Measurements from ENCODE around the gene HAO2. TPM values are rescaled to one million over a fixed set of nuclear protein-coding genes. Genes with fewer than 3 reads are reported as not detected.
A peak's percentile ranks its signal among the peaks of the same experiment; 100 is the strongest.

HAO2 gene
- total and polyA plus RNA-seq, 12 donors, result 0.17 to 4.8 (median 0.86) TPM; not detected in 4

DNA sequence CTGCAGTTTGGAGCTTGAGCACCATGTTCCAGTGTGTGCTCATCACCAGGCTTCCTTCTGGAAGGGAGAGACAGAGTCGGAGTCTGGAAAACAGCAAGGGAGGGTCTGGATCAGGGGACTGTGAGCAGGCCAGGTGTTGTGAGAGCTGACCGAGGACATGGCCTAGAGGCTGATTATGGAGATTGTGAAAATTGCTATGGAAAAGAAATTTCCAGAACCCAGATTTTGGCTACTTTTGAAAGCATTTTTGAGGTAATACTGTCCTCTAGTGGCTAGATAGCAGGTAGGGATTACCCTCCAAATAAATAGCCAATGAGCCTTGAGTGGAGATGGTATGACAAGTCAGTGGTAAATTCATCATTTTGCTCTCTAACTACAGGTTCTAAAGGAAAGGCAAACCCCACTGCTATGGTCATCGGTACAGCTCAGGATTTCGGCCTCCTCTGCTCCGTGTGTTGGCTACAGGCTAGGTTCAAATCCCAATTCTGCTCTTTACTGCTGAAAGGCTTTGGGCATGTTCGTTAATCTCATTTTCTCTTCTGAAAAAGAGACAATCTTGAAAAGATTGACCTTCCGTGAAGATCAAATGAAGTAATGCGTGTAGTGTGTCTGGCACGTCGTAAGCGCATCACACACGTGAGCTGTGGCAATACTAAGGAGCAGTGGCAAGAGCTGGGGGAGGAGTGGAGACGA is 1.0 kb upstream of the HAO2 start:
- no peak overlapping the region for H3K27ac ChIP-seq
- no peaks in the 10 kb centered on the region for H3K27me3 ChIP-seq
- 54 to 61% (median 58%) methylated on average over 13 of the region's 13 CpGs for WGBS, 4 donors
- DNase-seq, result peak in 1 of 7 donors; percentile 25
- H3K4me1 ChIP-seq (replicated peaks in 1 of 2), result no peaks in the 10 kb centered on the region
- no peaks in the 10 kb centered on the region for H3K36me3 ChIP-seq (replicated peaks in 1 of 2)
- no peak overlapping the region for H3K4me3 ChIP-seq
- H3K9me3 ChIP-seq (replicated peaks in 1 of 3), result no peaks in the 10 kb centered on the region
- TF ChIP-seq, protein P1, sequence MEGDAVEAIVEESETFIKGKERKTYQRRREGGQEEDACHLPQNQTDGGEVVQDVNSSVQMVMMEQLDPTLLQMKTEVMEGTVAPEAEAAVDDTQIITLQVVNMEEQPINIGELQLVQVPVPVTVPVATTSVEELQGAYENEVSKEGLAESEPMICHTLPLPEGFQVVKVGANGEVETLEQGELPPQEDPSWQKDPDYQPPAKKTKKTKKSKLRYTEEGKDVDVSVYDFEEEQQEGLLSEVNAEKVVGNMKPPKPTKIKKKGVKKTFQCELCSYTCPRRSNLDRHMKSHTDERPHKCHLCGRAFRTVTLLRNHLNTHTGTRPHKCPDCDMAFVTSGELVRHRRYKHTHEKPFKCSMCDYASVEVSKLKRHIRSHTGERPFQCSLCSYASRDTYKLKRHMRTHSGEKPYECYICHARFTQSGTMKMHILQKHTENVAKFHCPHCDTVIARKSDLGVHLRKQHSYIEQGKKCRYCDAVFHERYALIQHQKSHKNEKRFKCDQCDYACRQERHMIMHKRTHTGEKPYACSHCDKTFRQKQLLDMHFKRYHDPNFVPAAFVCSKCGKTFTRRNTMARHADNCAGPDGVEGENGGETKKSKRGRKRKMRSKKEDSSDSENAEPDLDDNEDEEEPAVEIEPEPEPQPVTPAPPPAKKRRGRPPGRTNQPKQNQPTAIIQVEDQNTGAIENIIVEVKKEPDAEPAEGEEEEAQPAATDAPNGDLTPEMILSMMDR (IDR thresholded peaks at IDR 0.05), result peak; percentile 85 to 99 (median 96)
- TF ChIP-seq POLR2A (IDR thresholded peaks at IDR 0.05), result no peak
- intact Hi-C loops (cut with DNase I), result loop anchor here (5.0 to 10.0 kb wide), 2 partner anchors 90 to 1213 kb away; no protein-coding TSS in a partner anchor

DNA sequence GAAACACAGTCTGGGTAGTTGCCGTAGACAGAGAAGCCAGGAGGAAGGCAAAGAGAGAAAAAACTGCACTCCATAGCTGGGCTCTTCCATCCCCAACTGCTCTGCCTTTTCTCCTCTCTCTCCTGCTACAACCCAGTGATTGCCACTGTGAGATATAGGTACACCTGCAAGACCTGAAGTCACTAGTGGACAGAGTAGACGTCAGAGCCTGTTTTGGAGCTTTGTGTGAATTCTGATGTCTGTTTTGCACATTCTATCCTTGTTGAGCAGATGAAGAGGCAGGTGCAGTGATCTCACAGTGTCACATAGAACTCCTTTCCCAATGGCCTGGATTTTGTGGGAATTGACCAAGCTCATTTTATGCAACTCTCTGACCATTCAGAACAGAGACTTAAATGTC is 2.2 kb downstream of the HAO2 start:
- Histone ChIP-seq H3K9me3 (replicated peaks in 1 of 3) (no peaks in the 10 kb centered on the region), H3K4me3 (no peak overlapping the region), H3K27ac (no peak overlapping the region), H3K4me1 (replicated peaks in 1 of 2) (peaks cover 19 to 20% of the 10 kb centered on the region in 2 donors), H3K36me3 (replicated peaks in 1 of 2) (no peaks in the 10 kb centered on the region), H3K27me3 (no peaks in the 10 kb centered on the region)
- TF ChIP-seq POLR2A (IDR thresholded peaks at IDR 0.05), result no peak
- TF ChIP-seq, protein P1 (IDR thresholded peaks at IDR 0.05), result no peak
- WGBS, 4 donors, result 68 to 81% (median 75%) methylated on average over 2 of the region's 2 CpGs
- intact Hi-C loops (cut with DNase I), result no loop called here
- no peak for DNase-seq

DNA sequence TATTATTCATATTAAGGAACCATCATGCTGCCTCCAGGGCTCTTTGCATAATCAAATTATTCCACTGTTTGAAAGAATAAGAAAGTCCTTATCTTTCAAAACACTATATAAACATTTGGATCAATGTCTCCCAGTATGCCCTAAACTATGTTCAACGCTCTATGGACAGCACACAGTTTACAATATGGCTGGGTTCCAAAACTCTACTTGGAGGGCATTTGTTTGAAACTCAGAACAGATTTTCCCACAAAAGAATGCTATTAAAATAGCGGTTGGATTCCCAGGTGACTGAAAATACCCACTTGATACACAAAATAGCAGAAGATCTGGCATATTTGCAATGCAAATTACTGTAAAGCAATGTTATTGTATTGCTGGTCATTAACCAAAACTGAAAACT is 3.2 kb downstream of the HAO2 start:
- intact Hi-C loops (cut with DNase I), result no loop called here

DNA sequence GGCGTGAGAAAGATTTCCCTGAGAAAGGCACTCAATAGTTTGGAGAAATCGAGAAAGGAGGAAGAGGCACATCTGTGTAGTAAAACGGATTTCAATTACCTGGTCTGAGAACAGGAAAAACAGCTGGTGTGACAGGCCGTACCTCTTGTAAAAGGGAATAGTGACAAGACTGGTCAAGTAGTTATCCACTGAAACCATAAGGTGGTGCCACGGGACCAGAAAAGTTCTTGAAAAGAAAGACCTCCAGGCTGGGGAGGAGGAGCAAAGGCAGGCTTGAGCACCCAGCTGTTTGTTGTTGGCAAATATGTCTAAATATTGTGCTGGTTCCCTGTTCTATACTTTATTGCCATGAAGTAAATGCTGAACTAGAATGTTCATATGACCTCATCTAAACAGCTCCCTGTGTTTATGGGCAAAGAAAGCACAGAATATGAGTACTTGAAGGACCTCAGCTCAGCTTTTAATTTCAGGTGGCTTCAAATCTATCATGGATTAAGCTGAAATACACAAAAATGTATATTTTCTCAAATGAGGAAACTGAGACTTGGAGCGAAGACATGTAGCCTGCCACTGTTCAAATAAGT is 4.0 kb downstream of the HAO2 start:
- Histone ChIP-seq H3K27ac (peak overlapping the region in 3 of 5 donors; percentile 34 to 72 (median 60)), H3K9me3 (replicated peaks in 1 of 3) (no peaks in the 10 kb centered on the region), H3K4me1 (replicated peaks in 1 of 2) (peaks cover 19 to 20% of the 10 kb centered on the region in 2 donors), H3K36me3 (replicated peaks in 1 of 2) (no peaks in the 10 kb centered on the region), H3K27me3 (no peaks in the 10 kb centered on the region), H3K4me3 (no peak overlapping the region)
- TF ChIP-seq, protein P1 (IDR thresholded peaks at IDR 0.05), result peak; percentile 15 to 68 (median 48)
- no peak for TF ChIP-seq POLR2A (IDR thresholded peaks at IDR 0.05)
- DNase-seq, result peak; percentile 66 to 85 (median 79)
- WGBS, 4 donors, result 23 to 32% (median 28%) methylated on average over 6 of the region's 6 CpGs
- intact Hi-C loops (cut with DNase I), result no loop called here

More for the DNA sequence above, 3.2 kb downstream of the HAO2 start:
- DNase-seq, result no peak
- Histone ChIP-seq H3K27ac (no peak overlapping the region), H3K36me3 (replicated peaks in 1 of 2) (no peaks in the 10 kb centered on the region), H3K9me3 (replicated peaks in 1 of 3) (no peaks in the 10 kb centered on the region), H3K27me3 (no peaks in the 10 kb centered on the region), H3K4me3 (peak overlapping the region in 1 of 4 donors; percentile 1), H3K4me1 (replicated peaks in 1 of 2) (peaks cover 19 to 20% of the 10 kb centered on the region in 2 donors)
- TF ChIP-seq, protein P1 (IDR thresholded peaks at IDR 0.05), result no peak
- no peak for TF ChIP-seq POLR2A (IDR thresholded peaks at IDR 0.05)
- 61 to 76% (median 65%) methylated on average over 2 of the region's 2 CpGs for WGBS, 4 donors

All from adrenal gland (tissue), 12 donors.